Measurements from ENCODE around the gene MYL2. TPM values are rescaled to one million over a fixed set of nuclear protein-coding genes. Genes with fewer than 3 reads are reported as not detected.

MYL2 gene
- total RNA-seq, 1 donor from 2014 or later: not detected

DNA sequence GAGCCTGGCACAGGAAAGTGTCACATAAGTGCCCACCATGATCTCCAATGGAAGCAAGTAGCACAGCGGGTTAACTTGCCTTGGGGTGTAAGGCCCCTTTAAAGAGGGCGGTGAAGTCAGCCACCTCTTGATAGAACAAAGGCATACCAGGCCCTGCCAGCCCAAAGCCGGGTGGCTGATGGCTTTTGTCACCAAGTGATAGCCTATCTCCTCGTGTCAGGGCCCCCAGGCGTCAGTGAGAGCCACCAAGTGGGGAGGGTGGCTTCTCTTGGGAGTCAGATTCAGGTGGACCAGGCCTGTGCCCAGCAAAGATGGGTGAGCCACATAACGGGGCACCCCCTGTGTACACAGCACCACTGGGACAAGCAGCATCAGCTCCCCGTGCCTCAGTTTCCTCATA, 8.3 kb upstream of the MYL2 start:
- intact Hi-C loops (cut with DNase I): no loop called here
- no peak for DNase-seq

DNA sequence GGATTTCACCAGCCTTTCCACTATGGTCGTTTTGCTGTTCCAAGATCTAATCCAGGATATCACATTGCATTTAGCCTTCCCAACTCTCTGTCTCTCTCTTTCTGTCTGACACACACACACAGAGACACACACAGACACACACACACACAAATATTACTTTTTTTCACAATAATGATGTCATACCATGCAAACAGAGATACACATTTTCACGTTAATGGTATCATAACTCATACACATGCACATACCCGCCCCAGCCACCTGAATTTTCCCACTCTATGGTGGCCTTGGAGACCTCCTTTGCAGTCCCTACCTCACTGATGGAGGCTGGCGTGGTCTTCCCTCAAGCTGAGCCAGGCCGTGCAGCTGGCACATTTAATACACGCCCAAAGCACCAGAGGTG, 7.2 kb upstream of the MYL2 start:
- TF ChIP-seq, protein P1, sequence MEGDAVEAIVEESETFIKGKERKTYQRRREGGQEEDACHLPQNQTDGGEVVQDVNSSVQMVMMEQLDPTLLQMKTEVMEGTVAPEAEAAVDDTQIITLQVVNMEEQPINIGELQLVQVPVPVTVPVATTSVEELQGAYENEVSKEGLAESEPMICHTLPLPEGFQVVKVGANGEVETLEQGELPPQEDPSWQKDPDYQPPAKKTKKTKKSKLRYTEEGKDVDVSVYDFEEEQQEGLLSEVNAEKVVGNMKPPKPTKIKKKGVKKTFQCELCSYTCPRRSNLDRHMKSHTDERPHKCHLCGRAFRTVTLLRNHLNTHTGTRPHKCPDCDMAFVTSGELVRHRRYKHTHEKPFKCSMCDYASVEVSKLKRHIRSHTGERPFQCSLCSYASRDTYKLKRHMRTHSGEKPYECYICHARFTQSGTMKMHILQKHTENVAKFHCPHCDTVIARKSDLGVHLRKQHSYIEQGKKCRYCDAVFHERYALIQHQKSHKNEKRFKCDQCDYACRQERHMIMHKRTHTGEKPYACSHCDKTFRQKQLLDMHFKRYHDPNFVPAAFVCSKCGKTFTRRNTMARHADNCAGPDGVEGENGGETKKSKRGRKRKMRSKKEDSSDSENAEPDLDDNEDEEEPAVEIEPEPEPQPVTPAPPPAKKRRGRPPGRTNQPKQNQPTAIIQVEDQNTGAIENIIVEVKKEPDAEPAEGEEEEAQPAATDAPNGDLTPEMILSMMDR (IDR thresholded peaks at IDR 0.05): no peak
- intact Hi-C loops (cut with DNase I): no loop called here
- no peak for DNase-seq
- Histone ChIP-seq H3K27ac (no peak overlapping the region), H3K27me3 (ENCODE audit: low read depth) (peaks cover 13% of the 10 kb centered on the region), H3K4me3 (no peak overlapping the region), H3K9me3 (no peaks in the 10 kb centered on the region), H3K36me3 (no peaks in the 10 kb centered on the region), H3K4me1 (no peaks in the 10 kb centered on the region)
- ATAC-seq: no peak

More for the DNA sequence above, 8.3 kb upstream of the MYL2 start:
- TF ChIP-seq, protein P1 (IDR thresholded peaks at IDR 0.05): no peak
- Histone ChIP-seq H3K9me3 (no peaks in the 10 kb centered on the region), H3K27me3 (ENCODE audit: low read depth) (peaks cover 10% of the 10 kb centered on the region), H3K4me3 (no peak overlapping the region), H3K27ac (no peak overlapping the region), H3K4me1 (no peaks in the 10 kb centered on the region), H3K36me3 (no peaks in the 10 kb centered on the region)
- no peak for ATAC-seq

DNA sequence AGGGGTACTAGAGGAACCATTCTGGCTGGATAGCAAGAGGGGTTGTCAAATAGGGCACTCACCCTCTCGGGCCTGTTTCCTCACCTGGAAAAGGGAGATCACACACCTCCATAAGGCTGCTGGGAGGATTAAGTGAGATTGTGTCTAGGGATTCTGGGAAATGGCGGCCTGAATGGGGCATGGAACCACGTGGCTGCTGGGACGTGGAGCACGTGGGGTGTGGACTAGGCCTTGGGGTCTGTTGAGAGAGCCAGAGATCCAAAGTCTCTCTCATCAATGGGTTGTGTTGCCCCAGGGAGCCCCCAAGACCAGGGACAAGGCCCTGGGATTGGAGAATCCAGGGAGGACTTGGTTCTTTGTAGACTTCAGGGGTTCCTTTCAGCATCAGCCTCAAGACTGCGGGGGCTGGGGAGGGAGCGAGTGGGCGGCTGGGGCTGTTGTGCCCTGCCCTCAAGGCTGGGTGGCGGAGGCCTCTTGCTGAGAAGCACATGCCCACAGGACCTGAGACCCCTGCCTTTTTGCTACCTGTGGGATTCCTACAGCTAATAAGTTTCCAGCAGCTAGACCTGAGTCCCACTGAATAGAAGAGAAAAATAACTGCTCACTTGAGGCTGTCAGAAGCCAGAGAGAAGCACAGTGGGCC, 3.4 kb upstream of the MYL2 start:
- TF ChIP-seq, protein P1 (IDR thresholded peaks at IDR 0.05): no peak
- Histone ChIP-seq H3K36me3 (no peaks in the 10 kb centered on the region), H3K9me3 (no peaks in the 10 kb centered on the region), H3K27me3 (ENCODE audit: low read depth) (peaks cover 19% of the 10 kb centered on the region), H3K27ac (no peak overlapping the region), H3K4me3 (no peak overlapping the region), H3K4me1 (no peaks in the 10 kb centered on the region)
- intact Hi-C loops (cut with DNase I): no loop called here
- no peak for ATAC-seq
- DNase-seq: no peak

DNA sequence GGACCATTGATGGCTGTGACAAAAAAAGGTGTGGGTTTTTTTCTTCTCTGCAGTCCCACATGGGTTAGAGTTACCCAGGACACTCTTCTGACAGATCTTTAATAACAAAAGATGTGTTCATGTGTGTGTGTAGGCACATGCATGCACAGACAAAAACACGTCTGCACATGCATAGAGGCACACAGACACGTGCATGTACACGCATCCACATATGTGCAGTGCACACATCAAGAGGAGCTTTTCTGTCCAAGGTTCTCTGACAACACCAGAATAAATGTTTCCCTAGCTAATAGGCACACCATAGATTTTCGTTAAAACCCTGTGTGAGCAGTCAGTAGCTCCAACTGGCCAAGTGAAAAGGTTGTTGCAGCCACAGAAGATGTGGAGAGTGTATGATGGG, 2.8 kb upstream of the MYL2 start:
- H3K9me3 ChIP-seq: no peaks in the 10 kb centered on the region

DNA sequence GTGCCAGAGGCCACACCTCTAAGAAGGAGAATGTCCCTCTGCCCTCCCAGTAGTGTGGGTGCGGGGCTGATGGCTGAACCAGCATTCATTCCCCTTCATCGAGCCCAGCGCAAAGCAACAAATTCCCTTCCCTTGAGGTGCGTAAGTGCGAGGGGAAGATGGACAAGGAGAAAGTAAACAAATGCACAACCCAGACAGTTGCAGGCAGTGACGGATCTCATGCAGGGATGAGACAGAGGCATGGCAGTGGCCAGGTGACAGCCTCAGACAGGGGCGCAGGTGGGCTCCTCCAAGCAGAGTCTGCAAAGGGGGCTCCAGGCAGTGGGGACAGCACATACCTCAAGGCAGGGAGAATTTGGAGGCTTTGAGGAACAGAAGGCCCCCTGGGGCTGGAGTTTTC, 2.3 kb upstream of the MYL2 start:
- no peak for ATAC-seq
- H3K27ac ChIP-seq: no peak overlapping the region
- H3K36me3 ChIP-seq: no peaks in the 10 kb centered on the region
- no peak overlapping the region for H3K4me3 ChIP-seq
- H3K4me1 ChIP-seq: no peaks in the 10 kb centered on the region
- intact Hi-C loops (cut with DNase I): no loop called here
- H3K9me3 ChIP-seq: no peaks in the 10 kb centered on the region
- no peak for DNase-seq
- peaks cover 19% of the 10 kb centered on the region for H3K27me3 ChIP-seq (ENCODE audit: low read depth)
- TF ChIP-seq, protein P1 (IDR thresholded peaks at IDR 0.05): no peak

More for the DNA sequence above, 2.8 kb upstream of the MYL2 start:
- Histone ChIP-seq H3K27me3 (ENCODE audit: low read depth) (peaks cover 19% of the 10 kb centered on the region), H3K4me3 (no peak overlapping the region), H3K36me3 (no peaks in the 10 kb centered on the region), H3K4me1 (no peaks in the 10 kb centered on the region), H3K27ac (no peak overlapping the region)
- TF ChIP-seq, protein P1 (IDR thresholded peaks at IDR 0.05): no peak
- intact Hi-C loops (cut with DNase I): no loop called here
- DNase-seq: no peak
- no peak for ATAC-seq
